Osteoblast (primary cell): Measurements from ENCODE around the gene PFKP. TPM values are rescaled to one million over a fixed set of nuclear protein-coding genes. Genes with fewer than 3 reads are reported as not detected.
A peak's percentile ranks its signal among the peaks of the same experiment; 100 is the strongest.

ENCODE experiments used
- DNase-seq: peaks from one replicate; pipeline ENCODE4 v3.0.0; 2011; ENCODE audit warnings: low spot score, mixed read lengths; ENCODE audit not compliant: insufficient read length; ENCODE audit errors: missing footprints
- H2AFZ ChIP-seq: 2 replicates; pipeline ENCODE4 v1.6.0; 2011; ENCODE audit warnings: mild to moderate bottlenecking, low read length
- H3K27ac ChIP-seq: 2 replicates; pipeline ENCODE4 v1.5.1; 2011; ENCODE audit warnings: mild to moderate bottlenecking, low read depth, low read length, moderate library complexity
- H3K27me3 ChIP-seq: 2 replicates; pipeline ENCODE4 v1.6.0; 2012; ENCODE audit warnings: mild to moderate bottlenecking, control low read depth, inconsistent platforms, low read length, moderate library complexity; ENCODE audit not compliant: insufficient read depth
- H3K36me3 ChIP-seq: 2 replicates; pipeline ENCODE4 v1.5.1; 2011; ENCODE audit warnings: mild to moderate bottlenecking, low read length, control low read depth, moderate library complexity; ENCODE audit not compliant: insufficient read depth
- H3K4me1 ChIP-seq: 2 replicates; pipeline ENCODE4 v1.5.1; 2011; ENCODE audit warnings: mild to moderate bottlenecking, low read length, control low read depth, moderate library complexity; ENCODE audit not compliant: insufficient read depth
- H3K4me2 ChIP-seq: 2 replicates; pipeline ENCODE4 v1.6.0; 2011; ENCODE audit warnings: mild to moderate bottlenecking, low read length; ENCODE audit not compliant: insufficient read depth
- H3K4me3 ChIP-seq: fragments of 200-600 bp; sonication (generic); 3 replicates; pipeline ENCODE4 v1.5.1; 2012; ENCODE audit warnings: mild to moderate bottlenecking, low read length, inconsistent platforms; ENCODE audit not compliant: insufficient read depth
- H3K79me2 ChIP-seq: 2 replicates; pipeline ENCODE4 v1.6.0; 2012; ENCODE audit warnings: mild to moderate bottlenecking, low read length, control low read depth, inconsistent platforms; ENCODE audit not compliant: insufficient read depth
- H3K9me3 ChIP-seq: 2 replicates; pipeline ENCODE4 v1.5.1; 2011; ENCODE audit warnings: low read depth, low read length, control low read depth
- H4K20me1 ChIP-seq: 2 replicates; pipeline ENCODE4 v1.6.0; 2012; ENCODE audit warnings: mild to moderate bottlenecking, low read length, control low read depth; ENCODE audit not compliant: insufficient read depth
- CTCF ChIP-seq: IDR thresholded peaks from 2 replicates; pipeline ENCODE4 v1.5.1; 2011; ENCODE audit warnings: mild to moderate bottlenecking, low read depth, low read length, moderate library complexity; ENCODE audit errors: extremely low read depth
- total RNA-seq: library from RNA; depleted of rRNA; stranded (reverse); fragments of >200 nt; gene quantifications from 2 replicates; pipeline ENCODE4 v1.2.3, GENCODE V29; 2012

PFKP gene
- total RNA-seq, 1 donor, result 80.0 TPM

GRCh38 chr10:3081383-3081981 is 14.1 kb downstream of the PFKP start:
- H3K27ac ChIP-seq, result no peak overlapping the region
- H4K20me1 ChIP-seq, result no peaks in the 10 kb centered on the region
- no peaks in the 10 kb centered on the region for H3K9me3 ChIP-seq
- H3K27me3 ChIP-seq, result no peaks in the 10 kb centered on the region
- H3K79me2 ChIP-seq, result peaks cover 74% of the 10 kb centered on the region
- peaks cover 34% of the 10 kb centered on the region for H3K36me3 ChIP-seq
- H2AFZ ChIP-seq, result no peak overlapping the region
- TF ChIP-seq CTCF, result no peak
- H3K4me1 ChIP-seq, result no peaks in the 10 kb centered on the region
- H3K4me3 ChIP-seq, result no peak overlapping the region
- no peak for DNase-seq
- no peak overlapping the region for H3K4me2 ChIP-seq

DNA sequence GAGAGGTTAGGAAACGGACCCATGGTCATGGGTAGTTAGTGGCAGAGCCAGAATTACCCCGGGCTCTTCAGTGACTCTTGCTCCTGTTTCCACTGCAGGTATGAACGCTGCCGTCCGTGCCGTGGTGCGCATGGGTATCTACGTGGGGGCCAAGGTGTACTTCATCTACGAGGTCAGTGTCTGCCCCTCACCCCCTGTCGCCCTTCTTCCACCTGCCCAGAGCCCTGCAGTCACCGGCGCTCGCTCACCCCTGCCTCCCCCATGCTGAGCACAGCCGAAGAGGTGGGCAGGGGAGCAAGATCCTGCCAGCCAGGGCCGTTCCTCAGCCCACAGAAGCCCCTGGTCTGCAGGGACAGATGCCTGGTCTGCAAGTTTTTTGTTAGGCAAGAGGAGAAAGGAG is 14.9 kb downstream of the PFKP start:
- Histone ChIP-seq H4K20me1 (no peaks in the 10 kb centered on the region), H3K27ac (no peak overlapping the region), H3K27me3 (no peaks in the 10 kb centered on the region), H3K36me3 (peaks cover 28% of the 10 kb centered on the region), H3K4me2 (no peak overlapping the region), H3K9me3 (no peaks in the 10 kb centered on the region), H2AFZ (no peak overlapping the region), H3K4me1 (no peaks in the 10 kb centered on the region), H3K79me2 (peaks cover 76% of the 10 kb centered on the region), H3K4me3 (no peak overlapping the region)
- DNase-seq, result no peak
- no peak for TF ChIP-seq CTCF

DNA sequence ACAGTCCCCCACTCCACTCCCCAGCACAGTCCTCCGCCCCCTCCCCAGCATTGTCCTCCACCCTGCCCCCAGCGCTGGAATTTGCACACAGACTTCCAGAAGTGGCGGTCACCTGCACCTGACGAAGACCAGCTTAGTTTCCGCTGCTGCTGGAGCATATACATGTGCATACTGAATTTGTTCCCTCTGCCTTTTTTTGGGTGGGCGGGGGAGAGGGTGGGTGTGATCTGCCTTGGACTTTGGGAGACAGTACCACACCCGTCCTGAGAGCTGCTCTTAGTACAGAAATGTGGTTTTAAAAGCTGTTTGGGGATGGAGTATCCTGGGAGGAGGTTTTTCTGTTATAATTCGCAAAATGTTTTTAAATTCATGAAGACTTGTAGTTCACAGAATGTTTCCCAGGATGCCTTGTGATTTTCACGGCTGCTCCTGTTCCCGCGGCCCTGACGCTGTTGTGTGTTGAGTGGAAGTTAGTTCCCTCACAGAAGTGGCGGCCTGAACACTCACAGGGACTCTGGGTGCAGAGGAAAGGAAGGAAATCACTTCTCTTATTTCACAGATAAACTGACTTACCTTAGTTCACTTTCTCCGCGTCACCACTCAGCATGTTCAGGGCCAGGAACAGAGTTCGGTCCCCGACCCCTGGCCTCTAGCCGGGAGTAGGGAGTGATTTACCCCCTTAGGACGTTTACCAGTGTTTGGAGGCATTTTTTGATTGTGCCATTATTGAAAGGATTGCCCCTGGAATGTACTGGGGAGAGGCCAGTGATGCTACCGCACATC is 18.6 kb downstream of the PFKP start:
- TF ChIP-seq CTCF, result no peak
- H4K20me1 ChIP-seq, result no peaks in the 10 kb centered on the region
- H3K4me3 ChIP-seq, result no peak overlapping the region
- H3K27me3 ChIP-seq, result no peaks in the 10 kb centered on the region
- no peaks in the 10 kb centered on the region for H3K9me3 ChIP-seq
- no peak overlapping the region for H3K4me2 ChIP-seq
- peak; percentile 29 for DNase-seq
- no peak overlapping the region for H3K27ac ChIP-seq
- no peak overlapping the region for H2AFZ ChIP-seq
- H3K79me2 ChIP-seq, result peaks cover 76% of the 10 kb centered on the region
- peaks cover 28% of the 10 kb centered on the region for H3K36me3 ChIP-seq
- peaks cover 10% of the 10 kb centered on the region for H3K4me1 ChIP-seq

- Histone ChIP-seq H3K27me3 (no peaks in the 10 kb centered on the region), H4K20me1 (no peaks in the 10 kb centered on the region), H3K36me3 (peaks cover 6% of the 10 kb centered on the region), H2AFZ (no peak overlapping the region), H3K79me2 (peaks cover 72% of the 10 kb centered on the region), H3K4me1 (peaks cover 38% of the 10 kb centered on the region), H3K9me3 (no peaks in the 10 kb centered on the region), H3K4me3 (no peak overlapping the region), H3K4me2 (peak overlapping the region; percentile 83), H3K27ac (peak overlapping the region; percentile 92)
- DNase-seq, result no peak
- TF ChIP-seq CTCF, result no peak
Measured at GRCh38 chr10:3090388-3090787, 23.0 kb downstream of the PFKP start.
